B cell (primary cell): Measurements from ENCODE around the gene HSPA1A. TPM values are rescaled to one million over a fixed set of nuclear protein-coding genes. Genes with fewer than 3 reads are reported as not detected.
A peak's percentile ranks its signal among the peaks of the same experiment; 100 is the strongest.

Source experiments
- ATAC-seq: fragments of 200-7000 bp; cut with Tn5 transposase; one replicate; pipeline ENCODE4 v1.10.0; 2021; ENCODE audit warnings: low read depth, mild to moderate bottlenecking, moderate number of reproducible peaks, moderate library complexity
- CTCF ChIA-PET: fragments of 350-600 bp; sonication (Branson Sonifier 250); formaldehyde crosslinking; loops from one replicate; lab custom pipeline; 2021; ENCODE audit warnings: antibody characterized with exemption, inconsistent platforms; lab: Charles Lee
- POLR2A ChIA-PET: fragments of 350-600 bp; sonication (Branson Sonifier 250); formaldehyde crosslinking; loops from one replicate; lab custom pipeline; 2021; ENCODE audit warnings: antibody characterized with exemption; lab: Charles Lee
- DNase-seq: peaks from one replicate; pipeline ENCODE4 v3.0.0; 2013
- H2AFZ ChIP-seq: 2 replicates; pipeline ENCODE4 v1.6.1; 2012; ENCODE audit warnings: mild to moderate bottlenecking, low read depth, low read length; ENCODE audit not compliant: insufficient read depth, poor library complexity, severe bottlenecking
- H3K27ac ChIP-seq, 2 donors: 1 replicate in 1 of 2; 2 replicates in 1 of 2; pipeline ENCODE4 v1.5.1; 2012 to 2013; ENCODE audit warnings: low read length in 2 of 2, mild to moderate bottlenecking in 2 of 2, moderate library complexity in 1 of 2
- H3K27me3 ChIP-seq, 4 experiments: fragments of 200-600 bp in 1 of 4; sonication (generic) in 1 of 4; replicated peaks in 1 of 4; 1 replicate in 2 of 4; 2 replicates in 2 of 4; pipeline versions ENCODE4 v1.6.1 to v1.7.0; 2013 to 2016; ENCODE audit warnings: low read length in 3 of 4, mild to moderate bottlenecking in 2 of 4, mixed read lengths in 1 of 4, moderate library complexity in 1 of 4; ENCODE audit not compliant: insufficient read depth in 4 of 4, control insufficient read depth in 3 of 4; ENCODE audit errors: control extremely low read depth in 1 of 4
- H3K36me3 ChIP-seq, 2 experiments: replicated peaks in 1 of 2; 1 replicate in 1 of 2; 2 replicates in 1 of 2; pipeline versions ENCODE4 v1.6.1 to v1.7.1; 2013; ENCODE audit warnings: low read length in 1 of 2; ENCODE audit not compliant: insufficient read depth in 2 of 2, control insufficient read depth in 1 of 2; ENCODE audit errors: control extremely low read depth in 1 of 2, extremely low read depth in 1 of 2
- H3K4me1 ChIP-seq, 2 donors: fragments of 200-600 bp in 1 of 2; sonication (generic) in 1 of 2; 1 replicate in 1 of 2; 2 replicates in 1 of 2; pipeline versions ENCODE4 v1.5.1 to v1.6.1; 2013 to 2017; ENCODE audit warnings: low read length in 2 of 2; ENCODE audit not compliant: control insufficient read depth in 2 of 2, insufficient read depth in 2 of 2
- H3K4me2 ChIP-seq: replicated peaks from 2 replicates; pipeline ENCODE3; 2012; ENCODE audit warnings: mild to moderate bottlenecking, low read depth, low read length; ENCODE audit not compliant: poor library complexity, severe bottlenecking
- H3K4me3 ChIP-seq, 5 experiments: fragments of 200-600 bp in 1 of 5; sonication (generic) in 1 of 5; 1 replicate in 3 of 5; 2 replicates in 2 of 5; pipeline versions ENCODE4 v1.5.1 to v1.7.0; 2011 to 2016; ENCODE audit warnings: low read length in 4 of 5, mild to moderate bottlenecking in 4 of 5, low read depth in 2 of 5, control low read depth in 1 of 5, moderate library complexity in 1 of 5; ENCODE audit not compliant: insufficient read depth in 1 of 5; ENCODE audit errors: control extremely low read depth in 1 of 5, extremely low read depth in 1 of 5
- H3K79me2 ChIP-seq: fragments of 200-600 bp; sonication (generic); one replicate; pipeline ENCODE4 v1.6.0; 2016; ENCODE audit warnings: low read length; ENCODE audit not compliant: control insufficient read depth, insufficient read depth
- H3K9ac ChIP-seq: fragments of 200-600 bp; sonication (generic); 2 replicates; pipeline ENCODE4 v1.6.1; 2017; ENCODE audit warnings: mild to moderate bottlenecking, low read length, moderate library complexity
- H3K9me3 ChIP-seq, 3 donors: one replicate each; pipeline versions ENCODE4 v1.6.1 to v1.7.1; 2013; ENCODE audit warnings: low read length in 2 of 3; ENCODE audit not compliant: control insufficient read depth in 2 of 3, insufficient read depth in 1 of 3; ENCODE audit errors: control extremely low read depth in 1 of 3
- H4K20me1 ChIP-seq: 2 replicates; pipeline ENCODE4 v1.6.0; 2012; ENCODE audit warnings: mild to moderate bottlenecking, low read length; ENCODE audit not compliant: insufficient read depth, control insufficient read depth, poor library complexity, severe bottlenecking
- H3K27ac Mint-ChIP-seq: one replicate; pipeline ENCODE4 v1.8.0; 2021; ENCODE audit warnings: mixed read lengths
- H3K27me3 Mint-ChIP-seq: one replicate; pipeline ENCODE4 v1.8.0; 2021; ENCODE audit warnings: mixed read lengths
- H3K4me1 Mint-ChIP-seq: one replicate; pipeline ENCODE4 v1.8.0; 2021; ENCODE audit warnings: mixed read lengths
- H3K4me3 Mint-ChIP-seq: one replicate; pipeline ENCODE4 v1.8.0; 2021; ENCODE audit warnings: mixed read lengths
- H3K9me3 Mint-ChIP-seq: one replicate; pipeline ENCODE4 v1.8.0; 2022; ENCODE audit warnings: mixed read lengths; ENCODE audit not compliant: insufficient read depth
- CTCF ChIP-seq: fragments of 200-600 bp; IDR thresholded peaks from one replicate; pipeline ENCODE4 v1.8.0; 2022; ENCODE audit warnings: antibody characterized with exemption, mild to moderate bottlenecking
- EZH2 ChIP-seq: IDR thresholded peaks from 2 replicates; pipeline ENCODE4 v1.6.1; 2012; ENCODE audit warnings: borderline replicate concordance, low read depth, mild to moderate bottlenecking, moderate library complexity, low read length; ENCODE audit not compliant: insufficient read depth, poor library complexity, severe bottlenecking
- WGBS: methylation state at CpG from one replicate; pipeline ENCODE4 v1.1.5; 2013; ENCODE audit warnings: missing lambda C conversion rate; ENCODE audit not compliant: insufficient coverage; 5-methylcytosine and 5-hydroxymethylcytosine counted together
- intact Hi-C: fragments of 100-400 bp; cut with micrococcal nuclease; formaldehyde crosslinking; loops from one replicate; pipeline ENCODE4 v1.10.0; 2022
- polyA plus RNA-seq: library from polyadenylated mRNA; depleted of rRNA; stranded (reverse); fragments of >200 nt; gene quantifications from 2 replicates; pipeline ENCODE4 v1.2.3, GENCODE V29; 2012
- total RNA-seq, 2 donors: library from RNA; stranded (reverse); fragments of 120-200 nt in 1 of 2; gene quantifications; 1 replicate in 1 of 2; 2 replicates in 1 of 2; pipeline versions ENCODE4 v1.2.3 to v1.2.4, GENCODE V29; 2013 to 2022

HSPA1A gene
- total and polyA plus RNA-seq, 2 donors (not counting 1 experiment from before 2014, with no cell fraction given): 61.2 to 129 TPM

- H3K9me3 Mint-ChIP-seq: no peaks in the 10 kb centered on the region
- ChIA-PET CTCF (interaction anchor here (0.6 to 4.5 kb wide), 28 partner anchors 9 to 242 kb away, joined by 3 to 51 read pairs (median 5); partner anchors contain the start of genes ABHD16A, BAG6, CLIC1 and DDAH2), POLR2A (interaction anchor here (0.7 to 2.4 kb wide), 7 partner anchors 29 to 117 kb away, joined by 3 to 8 read pairs (median 4); partner anchors contain the start of genes BAG6, DDAH2 and MSH5)
- TF ChIP-seq CTCF (peak; percentile 74), EZH2 (no peak)
- no peaks in the 10 kb centered on the region for H3K36me3 ChIP-seq
- peaks cover 0 to 9% of the 10 kb centered on the region in 2 donors for H3K4me1 ChIP-seq
- DNase-seq (peak; percentile 87), ATAC-seq (peak; percentile 98)
- no peaks in the 10 kb centered on the region for H3K9me3 ChIP-seq
- no peak overlapping the region for H2AFZ ChIP-seq
- no peak overlapping the region for H3K27ac ChIP-seq
- no peak overlapping the region for H3K4me3 ChIP-seq
- H3K4me1 Mint-ChIP-seq: peaks cover 13% of the 10 kb centered on the region
- no peaks in the 10 kb centered on the region for H4K20me1 ChIP-seq
- H3K27ac Mint-ChIP-seq: peak overlapping the region; percentile 32
- H3K4me2 ChIP-seq: no peak overlapping the region
- 71% methylated on average over 7 of the region's 12 CpGs for WGBS
- H3K27me3 Mint-ChIP-seq: no peaks in the 10 kb centered on the region
- no peak overlapping the region for H3K4me3 Mint-ChIP-seq
- no peak overlapping the region for H3K9ac ChIP-seq
- H3K79me2 ChIP-seq: no peaks in the 10 kb centered on the region
- H3K27me3 ChIP-seq: no peaks in the 10 kb centered on the region
- intact Hi-C loops: loop anchor here (1.0 to 5.0 kb wide), 3 partner anchors 41 to 90 kb away; partner anchors contain the start of gene DDAH2
Measured at GRCh38 chr6:31769684-31770371, 45.5 kb upstream of the HSPA1A start.

GRCh38 chr6:31770860-31771259 lies 44.5 kb upstream of the HSPA1A start:
- no peak overlapping the region for H3K4me3 ChIP-seq
- peaks cover 0 to 10% of the 10 kb centered on the region in 2 donors for H3K4me1 ChIP-seq
- Mint-ChIP-seq H3K27ac (no peak overlapping the region), H3K4me1 (peaks cover 15% of the 10 kb centered on the region), H3K27me3 (no peaks in the 10 kb centered on the region), H3K9me3 (no peaks in the 10 kb centered on the region), H3K4me3 (no peak overlapping the region)
- H3K9me3 ChIP-seq: no peaks in the 10 kb centered on the region
- TF ChIP-seq CTCF (no peak), EZH2 (no peak)
- H3K27me3 ChIP-seq: no peaks in the 10 kb centered on the region
- ATAC-seq (no peak), DNase-seq (no peak)
- no peak overlapping the region for H2AFZ ChIP-seq
- H3K79me2 ChIP-seq: no peaks in the 10 kb centered on the region
- H3K36me3 ChIP-seq: no peaks in the 10 kb centered on the region
- ChIA-PET POLR2A (interaction anchor here (0.7 to 2.4 kb wide), 3 partner anchors 32 to 60 kb away, joined by 4 to 8 read pairs (median 6); no protein-coding TSS in a partner anchor), CTCF (interaction anchor here (0.7 to 4.5 kb wide), 16 partner anchors 8 to 279 kb away, joined by 3 to 51 read pairs (median 8); partner anchors contain the start of genes ABHD16A, BAG6, CLIC1 and DDAH2)
- no peak overlapping the region for H3K9ac ChIP-seq
- H4K20me1 ChIP-seq: no peaks in the 10 kb centered on the region
- intact Hi-C loops: loop anchor here (5.0 kb wide), 1 partner anchor 61 kb away; no protein-coding TSS in a partner anchor
- H3K27ac ChIP-seq: no peak overlapping the region
- H3K4me2 ChIP-seq: no peak overlapping the region
- WGBS: no CpG with 5 or more reads among the region's 2 CpGs
